ENCODE measurements around the gene OR8B3.

DNA sequence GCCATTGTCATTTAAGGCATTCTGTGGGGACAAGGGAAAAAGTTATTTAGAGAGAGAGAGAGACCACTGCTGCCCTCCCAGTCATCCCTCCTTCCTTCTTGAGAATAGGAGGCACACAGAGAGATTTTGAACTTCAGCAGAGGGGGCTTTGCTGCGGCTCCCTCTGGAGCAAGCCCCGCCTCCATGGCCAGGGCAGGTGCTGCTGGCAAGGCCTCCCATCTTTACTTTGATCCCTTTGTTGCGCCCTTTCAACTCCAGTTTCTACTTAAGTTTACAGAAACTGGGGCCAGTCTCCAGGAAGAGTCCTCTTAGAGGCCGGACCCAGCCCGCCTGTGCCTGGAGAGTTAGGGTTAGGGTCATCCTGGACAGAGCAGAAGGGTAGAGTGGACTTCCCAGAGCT is 42.3 kb upstream of the OR8B3 start:
- TF ChIP-seq GATA3 (IDR thresholded peaks at IDR 0.05; ENCODE audit: low read depth, low read length) (no peak), GATA2 (IDR thresholded peaks at IDR 0.05; ENCODE audit: low read depth, low read length) (no peak)

All from SH-SY5Y (cell line).